Activated CD4-positive, alpha-beta T cell treated with anti-CD3 and anti-CD28 coated beads, Interleukin-2, amount 10 ng/mL, durations not matched to agents 7 days and 5 days (primary cell): ENCODE data around the gene CSNK1G1. TPM values are rescaled to one million over a fixed set of nuclear protein-coding genes. Genes with fewer than 3 reads are reported as not detected.

Experiments used
- CTCF ChIA-PET: fragments of 350-600 bp; sonication (Branson Sonifier 250); formaldehyde crosslinking; loops from one replicate; lab custom pipeline; 2021; ENCODE audit warnings: antibody characterized with exemption; lab: Charles Lee
- POLR2A ChIA-PET: fragments of 350-600 bp; sonication (Branson Sonifier 250); formaldehyde crosslinking; loops from one replicate; lab custom pipeline; 2021; ENCODE audit warnings: antibody characterized with exemption; lab: Charles Lee
- DNase-seq: peaks from one replicate; pipeline ENCODE4 v3.0.0-alpha.2; 2020
- H3K27ac Mint-ChIP-seq: one replicate; pipeline ENCODE4 v1.8.0; 2021; ENCODE audit warnings: mild to moderate bottlenecking, moderate library complexity, mixed read lengths
- H3K27me3 Mint-ChIP-seq: one replicate; pipeline ENCODE4 v1.8.0; 2021; ENCODE audit warnings: mixed read lengths
- H3K36me3 Mint-ChIP-seq: one replicate; pipeline ENCODE4 v1.8.0; 2021; ENCODE audit warnings: low read depth, mixed read lengths
- H3K4me1 Mint-ChIP-seq: one replicate; pipeline ENCODE4 v1.8.0; 2021; ENCODE audit warnings: mixed read lengths
- H3K4me3 Mint-ChIP-seq: one replicate; pipeline ENCODE4 v1.8.0; 2021; ENCODE audit warnings: mild to moderate bottlenecking, moderate library complexity, mixed read lengths
- H3K9me3 Mint-ChIP-seq: one replicate; pipeline ENCODE4 v1.8.0; 2021; ENCODE audit warnings: mixed read lengths
- total RNA-seq, 2 experiments: library from RNA; stranded (reverse); gene quantifications; one replicate each; pipeline ENCODE4 v1.2.3, GENCODE V29; 2021

Gene CSNK1G1
- total RNA-seq, 2 experiments from 2014 or later = 24.6 to 30.4 TPM

DNA sequence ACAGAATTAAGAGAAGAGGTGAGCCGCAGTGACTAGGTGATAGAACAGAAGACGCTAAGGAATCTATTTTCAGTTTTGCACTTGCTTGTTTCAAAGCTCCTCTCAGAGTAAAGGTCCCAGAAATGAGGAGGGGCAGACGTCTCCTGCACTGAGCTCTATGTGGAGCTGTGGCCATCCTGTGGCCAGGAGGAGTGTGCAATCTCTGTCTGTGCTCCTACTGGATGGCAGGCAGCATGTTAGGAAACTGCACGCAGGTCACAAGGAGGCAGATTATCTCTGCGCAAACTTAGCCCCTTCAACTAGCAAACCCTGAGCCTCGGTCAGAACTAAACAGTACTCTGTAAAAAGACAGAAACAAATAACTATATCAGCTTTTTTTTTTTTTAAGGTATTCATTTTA lies 162.0 kb downstream of the CSNK1G1 start:
- Mint-ChIP-seq H3K4me1 (peaks cover 3% of the 10 kb centered on the region), H3K4me3 (no peak overlapping the region), H3K9me3 (no peaks in the 10 kb centered on the region), H3K36me3 (peaks cover 19% of the 10 kb centered on the region), H3K27ac (no peak overlapping the region), H3K27me3 (no peaks in the 10 kb centered on the region)
- DNase-seq = no peak
- POLR2A ChIA-PET = interaction anchor here (0.6 kb wide), 1 partner anchor 165 kb away, joined by 3 read pairs; no protein-coding TSS in a partner anchor
- CTCF ChIA-PET = interaction anchor here (0.9 kb wide), 1 partner anchor 31 kb away, joined by 4 read pairs; the partner anchor contains the start of gene PPIB

DNA sequence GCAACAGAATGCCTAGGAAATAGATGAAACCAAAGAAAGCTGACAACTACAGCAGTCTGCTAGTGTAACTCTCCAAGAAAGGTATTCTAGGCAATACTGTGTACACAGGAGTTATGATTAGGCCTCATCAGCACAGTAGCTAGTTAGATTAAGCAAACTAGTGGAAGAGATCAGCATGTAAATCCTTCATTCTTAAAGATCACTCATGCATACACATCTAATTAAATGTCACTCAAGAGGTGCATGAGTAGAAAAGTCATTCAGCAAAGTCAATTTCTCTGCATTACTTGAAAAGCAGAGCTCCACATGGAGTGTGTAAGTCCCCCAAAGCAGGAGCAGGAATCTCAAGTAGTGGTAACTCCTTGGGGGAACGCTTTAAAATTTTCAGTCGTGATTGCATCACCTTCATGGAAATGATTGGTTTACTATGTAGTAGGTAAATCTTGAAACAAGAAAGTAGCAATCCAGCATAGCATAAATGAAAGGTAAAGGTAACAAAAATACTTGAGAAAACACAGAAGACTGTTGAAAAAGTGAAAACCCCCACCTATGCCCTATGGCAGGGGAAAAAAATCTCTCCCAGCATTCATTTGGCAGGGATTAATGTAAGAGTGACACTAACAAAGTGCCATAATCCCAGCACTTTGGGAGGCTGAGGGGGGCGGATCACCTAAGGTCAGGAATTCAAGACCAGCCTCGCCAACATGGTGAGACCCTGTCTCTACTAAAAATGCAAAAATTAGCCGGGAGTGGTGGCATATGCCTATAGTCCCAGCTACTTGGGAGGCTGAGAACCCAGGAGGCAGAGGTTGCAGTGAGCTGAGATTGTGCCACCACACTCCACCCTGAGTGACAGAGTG lies 163.8 kb downstream of the CSNK1G1 start:
- POLR2A ChIA-PET = no interaction called here
- H3K36me3 Mint-ChIP-seq = peaks cover 23% of the 10 kb centered on the region
- no peak overlapping the region for H3K4me3 Mint-ChIP-seq
- CTCF ChIA-PET = interaction anchor here (0.6 kb wide), 1 partner anchor 88 kb away, joined by 3 read pairs; no protein-coding TSS in a partner anchor
- H3K4me1 Mint-ChIP-seq = peaks cover 16% of the 10 kb centered on the region
- no peaks in the 10 kb centered on the region for H3K27me3 Mint-ChIP-seq
- no peak overlapping the region for H3K27ac Mint-ChIP-seq
- no peak for DNase-seq
- no peaks in the 10 kb centered on the region for H3K9me3 Mint-ChIP-seq

DNA sequence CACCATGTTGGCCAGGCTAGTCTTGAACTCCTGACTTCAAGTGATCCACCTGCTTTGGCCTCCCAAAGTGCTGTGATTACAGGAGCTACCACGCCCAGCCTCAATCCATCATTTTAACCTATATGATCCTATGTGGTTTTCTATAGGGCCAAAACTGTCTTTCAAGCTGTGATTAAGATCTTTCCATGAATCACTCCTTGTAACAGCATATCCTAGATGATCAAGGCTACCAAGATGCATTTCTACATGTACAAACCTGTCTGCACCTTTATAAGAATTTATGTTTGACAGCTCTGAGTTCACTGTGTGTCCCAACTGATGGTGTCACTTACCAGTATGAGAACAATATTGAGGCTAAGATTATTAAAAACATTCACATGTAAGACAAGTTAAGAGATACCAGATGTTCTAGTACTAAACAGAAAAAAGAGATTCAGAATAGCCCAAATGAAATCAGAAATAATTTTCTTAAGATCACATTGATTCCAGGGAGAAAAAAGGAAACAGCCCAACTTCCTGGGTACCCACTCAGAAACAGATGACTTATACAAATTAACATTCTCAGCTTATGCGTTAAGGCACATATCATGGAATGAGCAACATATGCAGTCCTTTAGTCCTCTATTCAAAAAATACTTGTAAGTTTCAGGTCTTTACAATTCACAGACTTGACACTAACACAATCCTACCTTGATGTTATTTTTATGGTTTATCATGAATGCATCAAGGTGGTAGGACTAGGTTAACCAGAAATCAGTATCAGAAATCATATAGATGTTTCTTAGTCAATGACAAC lies 168.4 kb downstream of the CSNK1G1 start:
- no peak overlapping the region for H3K4me3 Mint-ChIP-seq
- H3K9me3 Mint-ChIP-seq = no peaks in the 10 kb centered on the region
- CTCF ChIA-PET = interaction anchor here (1.0 to 2.7 kb wide), 2 partner anchors 16 to 21 kb away, joined by 3 to 11 read pairs; no protein-coding TSS in a partner anchor
- H3K27ac Mint-ChIP-seq = peak overlapping the region; percentile 76
- peaks cover 19% of the 10 kb centered on the region for H3K36me3 Mint-ChIP-seq
- DNase-seq = no peak
- POLR2A ChIA-PET = no interaction called here
- H3K4me1 Mint-ChIP-seq = peaks cover 16% of the 10 kb centered on the region
- no peaks in the 10 kb centered on the region for H3K27me3 Mint-ChIP-seq

DNA sequence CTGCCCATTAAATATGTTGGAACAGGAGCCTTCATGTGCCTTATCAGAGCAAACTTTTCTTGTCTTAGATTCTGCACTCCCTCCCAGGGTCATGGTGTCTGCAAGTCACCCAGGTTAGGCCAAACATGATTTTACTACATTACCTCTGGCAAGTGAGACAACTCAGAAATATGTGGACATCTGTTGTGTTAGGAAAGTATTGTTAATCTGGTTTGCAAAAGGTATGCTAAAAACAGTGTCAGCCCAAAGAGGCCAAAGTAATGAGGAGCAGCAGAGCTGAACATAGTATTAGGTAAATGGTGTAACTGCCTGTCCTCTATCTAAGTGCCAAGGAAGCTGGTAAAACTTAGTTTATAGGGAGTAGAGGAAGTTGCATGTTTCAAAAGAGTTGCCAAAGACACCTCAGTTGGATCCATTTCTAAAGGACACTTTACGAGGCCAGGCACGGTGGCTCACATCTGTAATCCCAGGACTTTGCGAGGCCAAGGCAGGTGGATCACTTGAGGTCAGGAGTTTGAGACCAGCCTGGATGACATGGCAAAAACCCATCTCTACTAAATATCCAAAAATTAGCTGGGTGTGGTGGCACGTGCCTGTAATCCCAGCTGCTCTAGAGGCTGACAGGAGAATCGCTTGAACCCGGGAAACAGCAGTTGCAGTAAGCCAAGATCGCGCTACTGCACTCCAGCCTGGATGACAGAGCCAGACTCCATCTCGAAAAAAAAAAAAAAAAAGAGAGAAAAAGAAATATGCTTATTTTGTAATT lies 170.6 kb downstream of the CSNK1G1 start:
- peaks cover 19% of the 10 kb centered on the region for H3K36me3 Mint-ChIP-seq
- CTCF ChIA-PET = interaction anchor here (0.6 to 1.9 kb wide), 3 partner anchors 9 to 543 kb away, joined by 5 to 6 read pairs (median 6); partner anchors contain the start of gene PPIB
- POLR2A ChIA-PET = interaction anchor here (0.7 kb wide), 1 partner anchor 274 kb away, joined by 11 read pairs; no protein-coding TSS in a partner anchor

DNA sequence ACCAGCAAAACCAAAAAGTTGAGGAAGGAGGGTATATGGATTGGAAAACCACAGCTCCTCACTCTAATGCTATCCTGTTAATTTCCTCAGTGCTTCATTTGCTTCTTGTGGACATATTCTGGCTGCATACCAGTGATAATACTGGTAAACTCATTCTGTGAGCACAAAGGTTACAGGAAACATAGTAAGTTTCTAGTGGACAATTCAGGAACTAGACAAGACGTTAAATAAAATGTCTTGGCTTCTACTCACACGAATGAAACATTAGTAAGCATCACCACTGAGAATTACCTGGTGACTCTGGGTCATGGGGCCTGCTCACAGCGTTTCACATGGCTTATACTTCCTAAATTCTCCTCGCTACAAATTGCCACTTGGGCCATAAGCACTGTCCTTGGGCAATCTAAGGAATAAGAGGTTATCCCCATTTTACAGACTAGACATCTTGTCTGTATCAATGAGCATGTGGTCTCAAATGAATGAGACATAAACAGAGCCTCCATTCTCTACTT lies 173.1 kb downstream of the CSNK1G1 start:
- H3K36me3 Mint-ChIP-seq = peaks cover 24% of the 10 kb centered on the region
- H3K27ac Mint-ChIP-seq = no peak overlapping the region
- no peaks in the 10 kb centered on the region for H3K9me3 Mint-ChIP-seq
- DNase-seq = no peak
- H3K4me3 Mint-ChIP-seq = no peak overlapping the region
- H3K27me3 Mint-ChIP-seq = no peaks in the 10 kb centered on the region
- H3K4me1 Mint-ChIP-seq = peaks cover 6% of the 10 kb centered on the region
- CTCF ChIA-PET = interaction anchor here (0.5 kb wide), 1 partner anchor 68 kb away, joined by 4 read pairs; no protein-coding TSS in a partner anchor
- POLR2A ChIA-PET = no interaction called here

More for the DNA sequence above, 170.6 kb downstream of the CSNK1G1 start:
- Mint-ChIP-seq H3K4me3 (no peak overlapping the region), H3K4me1 (peaks cover 17% of the 10 kb centered on the region), H3K27me3 (no peaks in the 10 kb centered on the region), H3K9me3 (no peaks in the 10 kb centered on the region), H3K27ac (peak overlapping the region; percentile 20)
- no peak for DNase-seq

DNA sequence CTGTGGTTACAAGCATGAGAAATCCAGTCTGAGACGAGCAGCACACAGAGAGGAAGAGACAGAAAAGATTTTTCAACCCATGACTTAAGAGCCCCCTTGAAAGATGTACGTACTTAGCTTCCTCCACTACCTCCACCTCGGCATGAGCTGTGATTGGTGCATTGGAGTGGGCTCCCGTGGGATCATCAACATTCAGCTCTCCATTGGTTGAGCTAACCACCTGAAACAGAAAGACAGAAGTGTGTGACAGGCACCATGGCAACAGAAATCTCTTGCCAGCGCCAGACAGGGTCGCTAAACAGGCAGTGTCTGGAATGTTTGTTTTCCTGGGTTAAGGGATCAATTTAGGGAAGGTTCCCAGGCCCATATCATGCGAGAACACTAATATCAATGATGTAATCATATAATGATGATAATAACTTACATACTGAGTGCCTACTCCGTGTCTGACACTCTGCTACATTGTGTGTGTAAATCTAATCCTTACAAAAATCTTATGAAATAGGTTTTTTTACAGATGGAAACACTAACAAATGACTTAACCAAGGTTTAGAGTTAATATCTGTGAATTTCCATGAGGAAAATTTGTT lies 175.6 kb downstream of the CSNK1G1 start:
- no peak overlapping the region for H3K4me3 Mint-ChIP-seq
- no peaks in the 10 kb centered on the region for H3K9me3 Mint-ChIP-seq
- H3K36me3 Mint-ChIP-seq = peaks cover 21% of the 10 kb centered on the region
- CTCF ChIA-PET = interaction anchor here (0.7 kb wide), 1 partner anchor 26 kb away, joined by 3 read pairs; no protein-coding TSS in a partner anchor
- no peaks in the 10 kb centered on the region for H3K27me3 Mint-ChIP-seq
- DNase-seq = no peak
- H3K27ac Mint-ChIP-seq = peak overlapping the region; percentile 0
- POLR2A ChIA-PET = no interaction called here
- peaks cover 1% of the 10 kb centered on the region for H3K4me1 Mint-ChIP-seq

DNA sequence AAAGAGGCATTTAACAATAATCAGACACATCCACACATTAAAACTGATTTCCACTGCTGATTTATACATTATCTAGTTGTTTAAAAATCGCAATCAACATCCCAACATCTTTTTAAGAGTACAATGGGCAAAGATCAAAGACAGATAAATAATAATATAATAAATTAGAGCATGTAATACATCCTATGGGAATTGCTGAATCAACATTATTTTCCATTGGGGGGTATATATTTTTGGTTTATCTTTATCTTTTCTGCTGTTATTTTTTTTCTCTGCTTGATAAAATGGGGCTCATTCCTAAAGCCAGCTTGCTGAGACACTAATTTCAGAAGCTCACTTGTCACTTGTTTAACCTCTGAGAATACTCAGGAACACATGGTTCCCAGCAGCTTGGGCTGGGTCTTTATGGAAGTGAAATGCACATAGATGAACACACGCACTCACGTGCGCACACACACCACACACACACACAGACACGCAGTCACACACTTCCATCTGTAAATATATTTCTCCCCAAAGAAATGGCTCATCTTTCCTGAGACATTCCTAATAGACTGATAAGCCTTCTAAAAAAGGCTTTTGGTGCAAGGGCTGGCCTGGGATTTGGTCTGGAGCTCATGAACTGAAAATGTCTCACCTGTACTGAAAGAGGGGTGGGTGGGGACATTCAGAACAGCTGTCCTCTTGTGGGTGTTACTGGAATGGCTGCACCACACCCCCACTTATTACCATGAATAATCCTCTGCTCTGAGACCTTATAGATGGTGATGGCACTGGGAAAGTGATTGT lies 189.7 kb downstream of the CSNK1G1 start:
- Mint-ChIP-seq H3K27ac (peak overlapping the region; percentile 48), H3K4me3 (no peak overlapping the region), H3K36me3 (peaks cover 17% of the 10 kb centered on the region), H3K4me1 (peaks cover 33% of the 10 kb centered on the region), H3K27me3 (no peaks in the 10 kb centered on the region), H3K9me3 (no peaks in the 10 kb centered on the region)
- ChIA-PET POLR2A (no interaction called here), CTCF (interaction anchor here (0.6 to 7.0 kb wide), 2 partner anchors 15 to 323 kb away, joined by 3 to 60 read pairs; partner anchors contain the start of gene SNX22)
- no peak for DNase-seq

DNA sequence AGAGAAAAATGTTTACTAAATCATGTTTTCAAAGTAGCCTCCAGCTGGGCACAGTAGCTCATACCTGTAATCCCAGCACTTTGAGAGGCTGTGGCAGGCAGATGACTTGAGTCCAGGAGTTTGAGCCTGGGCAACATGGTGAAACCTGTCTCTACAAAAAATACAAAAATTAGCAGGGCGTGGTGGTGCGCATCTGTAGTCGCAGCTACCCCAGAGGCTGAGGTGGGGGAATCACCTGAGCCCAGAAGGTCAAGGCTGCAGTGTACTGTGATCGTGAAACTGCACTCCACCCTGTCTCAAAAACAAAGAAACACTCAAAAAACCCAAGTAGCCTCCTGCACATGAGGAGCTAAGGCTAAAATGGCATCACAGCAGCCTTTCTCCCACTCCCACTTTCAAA lies 191.5 kb downstream of the CSNK1G1 start:
- POLR2A ChIA-PET = no interaction called here
- Mint-ChIP-seq H3K9me3 (no peaks in the 10 kb centered on the region), H3K27ac (peak overlapping the region; percentile 98), H3K4me3 (peak overlapping the region; percentile 32), H3K36me3 (peaks cover 21% of the 10 kb centered on the region), H3K4me1 (peaks cover 43% of the 10 kb centered on the region), H3K27me3 (no peaks in the 10 kb centered on the region)
- CTCF ChIA-PET = interaction anchor here (1.8 to 7.0 kb wide), 2 partner anchors 13 to 17 kb away, joined by 4 to 60 read pairs; partner anchors contain the start of gene SNX22
- no peak for DNase-seq

DNA sequence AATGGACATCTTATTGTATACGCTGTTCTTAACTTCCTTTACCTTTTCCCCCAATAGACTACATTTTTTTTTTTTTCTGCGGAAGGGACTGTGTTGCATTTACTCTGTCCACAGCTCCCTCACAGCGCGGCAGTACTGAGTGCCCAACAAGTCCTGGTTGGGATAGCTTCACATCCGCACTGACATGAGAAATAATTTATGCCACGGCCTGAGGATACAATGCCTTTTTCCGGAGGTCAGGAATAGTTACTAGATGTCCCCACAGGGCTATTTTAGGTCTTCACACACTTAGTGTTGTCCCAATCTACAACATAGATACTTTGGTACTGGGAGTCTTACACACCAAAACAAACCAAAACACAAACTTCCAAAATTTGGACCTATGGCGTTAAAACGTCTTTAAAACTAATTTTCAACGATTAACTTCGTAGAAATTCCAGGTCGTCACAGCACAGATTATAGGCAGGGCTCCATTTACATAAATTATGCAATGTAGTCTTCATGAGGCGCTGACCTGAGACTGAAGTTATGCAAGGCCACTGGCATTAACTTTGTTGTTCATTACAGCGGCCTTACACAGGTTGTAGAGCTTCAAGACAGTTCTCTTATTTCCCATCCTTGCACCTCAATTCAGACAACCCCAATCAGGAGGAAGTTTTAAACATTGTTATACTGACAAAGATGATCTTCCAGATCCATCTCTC lies 192.2 kb downstream of the CSNK1G1 start:
- ChIA-PET CTCF (interaction anchor here (0.9 to 7.0 kb wide), 7 partner anchors 13 to 49 kb away, joined by 3 to 60 read pairs (median 4); partner anchors contain the start of gene SNX22), POLR2A (no interaction called here)
- H3K27ac Mint-ChIP-seq = peak overlapping the region; percentile 98
- H3K4me1 Mint-ChIP-seq = peaks cover 45% of the 10 kb centered on the region
- H3K9me3 Mint-ChIP-seq = no peaks in the 10 kb centered on the region
- H3K27me3 Mint-ChIP-seq = no peaks in the 10 kb centered on the region
- peaks cover 26% of the 10 kb centered on the region for H3K36me3 Mint-ChIP-seq
- peak; percentile 29 for DNase-seq
- peak overlapping the region; percentile 82 for H3K4me3 Mint-ChIP-seq

DNA sequence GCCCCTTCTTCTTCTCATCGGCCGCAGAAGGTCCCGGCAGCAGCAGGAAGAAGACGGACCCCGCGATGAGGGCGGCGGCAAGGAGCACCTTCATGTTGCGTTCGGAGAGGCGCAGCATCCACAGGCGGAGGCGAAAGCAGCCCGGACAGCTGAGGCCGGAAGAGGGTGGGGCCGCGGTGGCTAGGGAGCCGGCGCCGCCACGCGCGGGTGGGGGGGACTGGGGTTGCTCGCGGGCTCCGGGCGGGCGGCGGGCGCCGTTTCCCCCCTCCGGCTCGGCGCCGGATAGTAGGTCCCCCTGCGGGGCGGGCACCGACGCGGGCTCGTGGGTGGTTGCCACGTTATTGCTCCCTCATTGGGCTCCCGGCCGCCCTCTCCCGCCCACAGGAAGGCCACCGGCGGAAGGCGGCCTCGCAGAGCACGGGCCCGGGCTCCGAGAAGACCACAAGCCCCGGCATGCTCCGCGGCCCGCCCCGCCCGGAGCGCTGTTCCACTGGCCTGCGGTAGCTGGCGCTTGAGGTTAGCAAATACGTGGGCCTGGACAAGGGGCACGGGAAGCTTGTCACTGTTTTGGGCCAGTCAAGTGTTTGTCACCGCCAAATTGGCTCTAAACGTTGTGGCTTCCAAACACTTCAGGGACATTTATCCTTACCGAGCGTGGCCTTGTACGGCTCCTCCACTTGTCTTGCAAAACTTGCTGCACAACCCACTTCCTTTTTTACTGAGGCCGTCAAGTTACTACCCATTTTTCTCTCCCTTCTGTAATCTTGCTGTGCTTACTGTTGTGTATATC lies 192.9 kb downstream of the CSNK1G1 start, which contains the start of gene PPIB:
Gene PPIB, minus strand, starts transcription at position 154 of the 790 bp plus-strand sequence. Its CDS starts 36 bp downstream, at position 118.
- peaks cover 32% of the 10 kb centered on the region for H3K36me3 Mint-ChIP-seq
- peak within 1 kb of the TSS; percentile 98 for H3K27ac Mint-ChIP-seq
- H3K4me1 Mint-ChIP-seq = peaks cover 50% of the 10 kb centered on the region
- CTCF ChIA-PET = interaction anchor here (0.6 to 7.0 kb wide), 8 partner anchors 12 to 885 kb away, joined by 3 to 60 read pairs (median 4); partner anchors contain the start of gene SNX22
- POLR2A ChIA-PET = interaction anchor here (1.0 kb wide), 1 partner anchor 10 kb away, joined by 4 read pairs; no protein-coding TSS in a partner anchor
- peak; percentile 97 for DNase-seq
- no peaks in the 10 kb centered on the region for H3K9me3 Mint-ChIP-seq
- peak within 1 kb of the TSS; percentile 82 for H3K4me3 Mint-ChIP-seq
- no peaks in the 10 kb centered on the region for H3K27me3 Mint-ChIP-seq
